B cell (primary cell): ENCODE measurements around the gene CUBN. TPM values are rescaled to one million over a fixed set of nuclear protein-coding genes. Genes with fewer than 3 reads are reported as not detected.

Experiments used
- ATAC-seq: fragments of 200-7000 bp; cut with Tn5 transposase; one replicate; pipeline ENCODE4 v1.10.0; 2021; ENCODE audit warnings: low read depth, mild to moderate bottlenecking, moderate number of reproducible peaks, moderate library complexity
- CTCF ChIA-PET: fragments of 350-600 bp; sonication (Branson Sonifier 250); formaldehyde crosslinking; loops from one replicate; lab custom pipeline; 2021; ENCODE audit warnings: antibody characterized with exemption, inconsistent platforms; lab: Charles Lee
- POLR2A ChIA-PET: fragments of 350-600 bp; sonication (Branson Sonifier 250); formaldehyde crosslinking; loops from one replicate; lab custom pipeline; 2021; ENCODE audit warnings: antibody characterized with exemption; lab: Charles Lee
- DNase-seq: peaks from one replicate; pipeline ENCODE4 v3.0.0; 2013
- H2AFZ ChIP-seq: 2 replicates; pipeline ENCODE4 v1.6.1; 2012; ENCODE audit warnings: mild to moderate bottlenecking, low read depth, low read length; ENCODE audit not compliant: insufficient read depth, poor library complexity, severe bottlenecking
- H3K27ac ChIP-seq, 2 donors: 1 replicate in 1 of 2; 2 replicates in 1 of 2; pipeline ENCODE4 v1.5.1; 2012 to 2013; ENCODE audit warnings: low read length in 2 of 2, mild to moderate bottlenecking in 2 of 2, moderate library complexity in 1 of 2
- H3K27me3 ChIP-seq, 4 experiments: fragments of 200-600 bp in 1 of 4; sonication (generic) in 1 of 4; replicated peaks in 1 of 4; 1 replicate in 2 of 4; 2 replicates in 2 of 4; pipeline versions ENCODE4 v1.6.1 to v1.7.0; 2013 to 2016; ENCODE audit warnings: low read length in 3 of 4, mild to moderate bottlenecking in 2 of 4, mixed read lengths in 1 of 4, moderate library complexity in 1 of 4; ENCODE audit not compliant: insufficient read depth in 4 of 4, control insufficient read depth in 3 of 4; ENCODE audit errors: control extremely low read depth in 1 of 4
- H3K36me3 ChIP-seq, 2 experiments: replicated peaks in 1 of 2; 1 replicate in 1 of 2; 2 replicates in 1 of 2; pipeline versions ENCODE4 v1.6.1 to v1.7.1; 2013; ENCODE audit warnings: low read length in 1 of 2; ENCODE audit not compliant: insufficient read depth in 2 of 2, control insufficient read depth in 1 of 2; ENCODE audit errors: control extremely low read depth in 1 of 2, extremely low read depth in 1 of 2
- H3K4me1 ChIP-seq, 2 donors: fragments of 200-600 bp in 1 of 2; sonication (generic) in 1 of 2; 1 replicate in 1 of 2; 2 replicates in 1 of 2; pipeline versions ENCODE4 v1.5.1 to v1.6.1; 2013 to 2017; ENCODE audit warnings: low read length in 2 of 2; ENCODE audit not compliant: control insufficient read depth in 2 of 2, insufficient read depth in 2 of 2
- H3K4me2 ChIP-seq: replicated peaks from 2 replicates; pipeline ENCODE3; 2012; ENCODE audit warnings: mild to moderate bottlenecking, low read depth, low read length; ENCODE audit not compliant: poor library complexity, severe bottlenecking
- H3K4me3 ChIP-seq, 5 experiments: fragments of 200-600 bp in 1 of 5; sonication (generic) in 1 of 5; 1 replicate in 3 of 5; 2 replicates in 2 of 5; pipeline versions ENCODE4 v1.5.1 to v1.7.0; 2011 to 2016; ENCODE audit warnings: low read length in 4 of 5, mild to moderate bottlenecking in 4 of 5, low read depth in 2 of 5, control low read depth in 1 of 5, moderate library complexity in 1 of 5; ENCODE audit not compliant: insufficient read depth in 1 of 5; ENCODE audit errors: control extremely low read depth in 1 of 5, extremely low read depth in 1 of 5
- H3K79me2 ChIP-seq: fragments of 200-600 bp; sonication (generic); one replicate; pipeline ENCODE4 v1.6.0; 2016; ENCODE audit warnings: low read length; ENCODE audit not compliant: control insufficient read depth, insufficient read depth
- H3K9ac ChIP-seq: fragments of 200-600 bp; sonication (generic); 2 replicates; pipeline ENCODE4 v1.6.1; 2017; ENCODE audit warnings: mild to moderate bottlenecking, low read length, moderate library complexity
- H3K9me3 ChIP-seq, 3 donors: one replicate each; pipeline versions ENCODE4 v1.6.1 to v1.7.1; 2013; ENCODE audit warnings: low read length in 2 of 3; ENCODE audit not compliant: control insufficient read depth in 2 of 3, insufficient read depth in 1 of 3; ENCODE audit errors: control extremely low read depth in 1 of 3
- H4K20me1 ChIP-seq: 2 replicates; pipeline ENCODE4 v1.6.0; 2012; ENCODE audit warnings: mild to moderate bottlenecking, low read length; ENCODE audit not compliant: insufficient read depth, control insufficient read depth, poor library complexity, severe bottlenecking
- H3K27ac Mint-ChIP-seq: one replicate; pipeline ENCODE4 v1.8.0; 2021; ENCODE audit warnings: mixed read lengths
- H3K27me3 Mint-ChIP-seq: one replicate; pipeline ENCODE4 v1.8.0; 2021; ENCODE audit warnings: mixed read lengths
- H3K4me1 Mint-ChIP-seq: one replicate; pipeline ENCODE4 v1.8.0; 2021; ENCODE audit warnings: mixed read lengths
- H3K4me3 Mint-ChIP-seq: one replicate; pipeline ENCODE4 v1.8.0; 2021; ENCODE audit warnings: mixed read lengths
- H3K9me3 Mint-ChIP-seq: one replicate; pipeline ENCODE4 v1.8.0; 2022; ENCODE audit warnings: mixed read lengths; ENCODE audit not compliant: insufficient read depth
- CTCF ChIP-seq: fragments of 200-600 bp; IDR thresholded peaks from one replicate; pipeline ENCODE4 v1.8.0; 2022; ENCODE audit warnings: antibody characterized with exemption, mild to moderate bottlenecking
- EZH2 ChIP-seq: IDR thresholded peaks from 2 replicates; pipeline ENCODE4 v1.6.1; 2012; ENCODE audit warnings: borderline replicate concordance, low read depth, mild to moderate bottlenecking, moderate library complexity, low read length; ENCODE audit not compliant: insufficient read depth, poor library complexity, severe bottlenecking
- whole genome bisulfite sequencing: methylation state at CpG from one replicate; pipeline ENCODE4 v1.1.5; 2013; ENCODE audit warnings: missing lambda C conversion rate; ENCODE audit not compliant: insufficient coverage; 5-methylcytosine and 5-hydroxymethylcytosine counted together
- intact Hi-C: fragments of 100-400 bp; cut with micrococcal nuclease; formaldehyde crosslinking; loops from one replicate; pipeline ENCODE4 v1.10.0; 2022
- polyA plus RNA-seq: library from polyadenylated mRNA; depleted of rRNA; stranded (reverse); fragments of >200 nt; gene quantifications from 2 replicates; pipeline ENCODE4 v1.2.3, GENCODE V29; 2012
- total RNA-seq, 2 donors: library from RNA; stranded (reverse); fragments of 120-200 nt in 1 of 2; gene quantifications; 1 replicate in 1 of 2; 2 replicates in 1 of 2; pipeline versions ENCODE4 v1.2.3 to v1.2.4, GENCODE V29; 2013 to 2022

The CUBN gene
- total and polyA plus RNA-seq, 2 donors (not counting 1 experiment from before 2014, with no cell fraction given) = 4.2 to 5.7 TPM

GRCh38 chr10:16787361-16787791 lies 342.2 kb downstream of the CUBN start:
- Histone ChIP-seq H3K79me2 (peaks cover 10% of the 10 kb centered on the region), H3K4me1 (peaks cover 9 to 19% of the 10 kb centered on the region in 2 donors), H3K27me3 (no peaks in the 10 kb centered on the region), H3K36me3 (peaks cover 1 to 7% of the 10 kb centered on the region in 2 experiments), H3K9ac (no peak overlapping the region), H3K4me3 (no peak overlapping the region), H2AFZ (no peak overlapping the region), H3K9me3 (peaks cover 0 to 6% (median 0%) of the 10 kb centered on the region in 3 donors), H3K27ac (peak overlapping the region in 1 of 2 donors; percentile 65), H3K4me2 (peak overlapping the region; percentile 29), H4K20me1 (no peaks in the 10 kb centered on the region)
- POLR2A ChIA-PET = no interaction called here
- H3K27ac Mint-ChIP-seq = peak overlapping the region; percentile 3
- no peak overlapping the region for H3K4me3 Mint-ChIP-seq
- WGBS = 100% methylated on average over 5 of the region's 12 CpGs
- intact Hi-C loops = no loop called here
- ATAC-seq = peak; percentile 36
- no peaks in the 10 kb centered on the region for H3K27me3 Mint-ChIP-seq
- peak; percentile 48 for DNase-seq
- TF ChIP-seq CTCF (no peak), EZH2 (no peak)
- CTCF ChIA-PET = no interaction called here
- H3K4me1 Mint-ChIP-seq = peaks cover 16% of the 10 kb centered on the region
- H3K9me3 Mint-ChIP-seq = peaks cover 4% of the 10 kb centered on the region

- intact Hi-C loops = no loop called here
- H3K79me2 ChIP-seq = peaks cover 4% of the 10 kb centered on the region
- H4K20me1 ChIP-seq = no peaks in the 10 kb centered on the region
- no peaks in the 10 kb centered on the region for H3K27me3 Mint-ChIP-seq
- peaks cover 1 to 4% of the 10 kb centered on the region in 2 experiments for H3K36me3 ChIP-seq
- CTCF ChIA-PET = interaction anchor here (0.8 kb wide), 1 partner anchor 878 kb away, joined by 4 read pairs; no protein-coding TSS in a partner anchor
- POLR2A ChIA-PET = no interaction called here
- peaks cover 10 to 14% of the 10 kb centered on the region in 2 donors for H3K4me1 ChIP-seq
- DNase-seq (no peak), ATAC-seq (no peak)
- peaks cover 24% of the 10 kb centered on the region for H3K4me1 Mint-ChIP-seq
- peaks cover 4% of the 10 kb centered on the region for H3K9me3 Mint-ChIP-seq
- TF ChIP-seq EZH2 (no peak), CTCF (no peak)
- no peak overlapping the region for H3K27ac Mint-ChIP-seq
- H3K27me3 ChIP-seq = no peaks in the 10 kb centered on the region
- H3K9me3 ChIP-seq = no peaks in the 10 kb centered on the region
- H3K4me3 Mint-ChIP-seq = no peak overlapping the region
- H3K27ac ChIP-seq = peak overlapping the region in 1 of 2 donors; percentile 52
- WGBS = 94% methylated on average over 6 of the region's 7 CpGs
- H2AFZ ChIP-seq = no peak overlapping the region
- no peak overlapping the region for H3K4me3 ChIP-seq
- H3K4me2 ChIP-seq = no peak overlapping the region
- H3K9ac ChIP-seq = no peak overlapping the region
Measured at GRCh38 chr10:16780338-16780880, 349.2 kb downstream of the CUBN start.
